NOMO-1 (cell line): ENCODE measurements around the gene GNAL.
A peak's percentile ranks its signal among the peaks of the same experiment; 100 is the strongest.
"Not testable (repeated sequence)": the region's sequence is repeated elsewhere in the genome, so short reads cannot be mapped to it uniquely, and the experiment has no call there.

ENCODE experiments used
- DNase-seq, 2 experiments: peaks; one replicate each; lab custom pipeline; 2025; ENCODE audit not compliant: unreplicated experiment in 2 of 2; lab: John Stamatoyannopoulos, UW

Gene GNAL

GRCh38 chr18:11866329-11866728, 177.3 kb downstream of the GNAL start:
- no peak for DNase-seq

GRCh38 chr18:11866764-11867163, 177.7 kb downstream of the GNAL start:
- DNase-seq = no peak

GRCh38 chr18:11868230-11868629, 179.2 kb downstream of the GNAL start:
- DNase-seq = no peak

DNA sequence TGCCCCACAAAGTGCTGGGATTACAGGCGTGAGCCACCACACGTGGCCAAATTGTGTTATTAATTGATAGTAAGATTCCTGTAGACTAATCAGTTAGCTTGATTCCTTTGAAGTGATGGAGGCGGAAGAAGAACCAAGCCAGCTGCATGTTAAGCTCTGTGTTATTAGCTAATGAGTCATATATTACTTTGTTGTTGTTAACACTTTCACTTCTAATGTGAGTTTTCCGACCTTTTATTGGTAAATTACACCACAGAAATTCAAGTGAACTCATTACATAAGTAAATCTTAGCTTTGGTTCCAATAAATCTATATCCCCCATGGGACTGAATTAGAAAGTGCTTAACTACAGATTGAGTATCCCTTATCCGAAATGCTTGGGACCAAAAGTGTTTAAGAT, 182.4 kb downstream of the GNAL start:
- DNase-seq = no peak

DNA sequence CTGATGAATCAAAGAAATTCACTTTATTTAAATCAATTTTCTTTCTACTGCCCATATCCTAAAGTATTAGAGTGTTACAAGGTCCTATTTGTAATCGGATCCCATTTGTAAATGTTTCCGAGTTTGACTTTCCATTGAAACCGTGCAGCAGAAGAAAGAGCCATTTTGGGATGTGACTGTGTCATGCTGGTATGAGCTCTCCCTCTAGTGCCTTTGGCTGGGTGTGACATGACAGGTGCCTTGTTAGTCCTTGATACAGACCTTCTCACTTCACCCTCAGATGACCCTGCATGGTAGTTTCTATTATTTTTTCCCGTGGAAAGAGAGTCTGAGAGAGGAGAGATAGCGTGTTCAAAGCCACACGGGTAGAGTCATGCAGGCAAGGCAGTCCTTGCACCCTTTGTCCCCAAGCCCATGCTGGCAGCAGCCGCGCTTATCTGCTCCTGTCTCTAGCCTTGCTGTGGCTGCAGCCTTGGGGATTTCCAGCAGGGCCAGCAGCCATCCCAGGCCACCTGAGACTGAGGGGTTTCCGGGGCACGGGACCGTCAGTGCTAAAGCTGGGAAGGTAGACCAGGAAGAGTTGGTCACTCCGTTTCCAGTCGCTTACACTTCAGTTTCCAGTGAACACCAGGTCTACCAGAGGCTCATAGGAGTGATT, 183.5 kb downstream of the GNAL start:
- DNase-seq = peak; percentile 14 to 18

GRCh38 chr18:11873670-11874340, 184.7 kb downstream of the GNAL start:
- DNase-seq = no peak

DNA sequence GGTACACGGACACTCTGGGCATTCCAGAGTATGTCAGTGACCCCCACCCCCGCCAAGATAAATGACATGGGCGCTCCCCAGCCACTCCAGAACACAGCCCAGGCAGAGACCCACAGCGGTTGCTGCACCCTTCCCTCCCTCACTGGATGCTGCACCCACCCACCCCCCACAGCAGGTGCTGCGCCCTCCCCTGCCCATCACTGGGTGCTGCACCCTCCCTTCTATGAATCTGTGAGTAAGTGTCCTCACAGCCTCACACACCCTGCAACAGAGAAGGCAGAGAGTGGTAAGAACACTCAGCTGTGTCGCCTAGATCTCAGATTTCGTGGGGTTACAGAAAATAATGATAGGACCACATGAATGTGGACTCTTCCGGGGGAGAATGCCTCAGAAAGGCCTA, 185.6 kb downstream of the GNAL start:
- DNase-seq = no peak

GRCh38 chr18:11877497-11878135, 188.6 kb downstream of the GNAL start:
- DNase-seq = no peak

- DNase-seq = no peak
These were observed 191.7 kb downstream of the GNAL start for GRCh38 chr18:11880586-11881304.

DNA sequence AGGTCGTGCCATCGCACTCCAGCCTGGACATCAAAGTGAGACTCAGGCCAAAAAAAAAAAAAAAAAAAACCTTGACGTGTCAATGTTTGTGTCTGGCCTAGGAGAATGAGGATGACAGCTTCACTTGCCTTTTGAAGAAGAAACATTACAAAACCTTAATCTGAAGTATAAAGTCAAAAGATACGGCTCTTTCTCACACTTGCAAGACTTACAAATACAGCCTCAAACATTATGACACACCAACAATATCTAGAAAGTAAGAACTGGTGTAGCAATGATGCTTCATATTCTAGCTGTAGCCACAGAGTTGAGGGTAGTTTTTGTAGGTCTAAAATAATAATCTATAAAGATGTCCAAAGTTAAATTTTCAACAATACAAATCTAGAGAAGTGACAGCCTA, 193.6 kb downstream of the GNAL start:
- peak in 1 of 2 experiments; percentile 24 for DNase-seq

- peak; percentile 77 to 97 for DNase-seq
These were observed 194.1 kb downstream of the GNAL start for GRCh38 chr18:11883153-11883552.

DNA sequence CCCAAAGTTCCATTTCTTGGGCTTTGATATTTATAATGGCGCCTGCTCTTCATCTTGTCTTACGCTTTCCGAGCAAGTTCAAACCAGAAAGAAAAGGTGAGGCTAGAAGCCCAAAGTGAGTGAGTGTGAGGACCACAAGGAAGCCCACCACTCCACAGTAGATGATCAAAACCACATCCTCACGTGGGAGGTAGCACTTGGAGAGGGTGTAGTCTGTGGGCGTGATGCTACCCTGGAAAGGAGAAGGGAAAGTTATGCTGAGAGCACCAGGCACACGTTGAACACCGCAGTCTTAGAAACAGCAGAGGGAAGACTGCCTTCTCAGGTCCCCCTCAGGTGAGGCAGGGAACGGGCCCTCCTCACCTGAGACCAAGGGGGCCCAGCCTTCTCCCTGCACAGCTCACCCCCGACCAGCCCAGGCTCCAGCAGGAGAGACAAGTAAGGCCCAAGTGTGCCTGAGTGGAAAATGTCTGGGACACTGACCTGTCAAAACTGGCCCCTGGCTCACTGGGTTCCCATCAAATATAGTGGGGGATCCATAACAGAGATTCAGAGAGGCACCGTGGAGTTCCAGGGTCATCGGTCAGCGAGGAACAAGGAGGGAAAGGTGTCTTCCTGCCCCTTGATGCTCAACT, 195.4 kb downstream of the GNAL start:
- peak in 1 of 2 experiments; percentile 11 for DNase-seq

GRCh38 chr18:11885278-11885947, 196.3 kb downstream of the GNAL start:
- DNase-seq = peak; percentile 82 to 90

- DNase-seq = no peak
These were observed 197.6 kb downstream of the GNAL start for GRCh38 chr18:11886577-11887110.

DNA sequence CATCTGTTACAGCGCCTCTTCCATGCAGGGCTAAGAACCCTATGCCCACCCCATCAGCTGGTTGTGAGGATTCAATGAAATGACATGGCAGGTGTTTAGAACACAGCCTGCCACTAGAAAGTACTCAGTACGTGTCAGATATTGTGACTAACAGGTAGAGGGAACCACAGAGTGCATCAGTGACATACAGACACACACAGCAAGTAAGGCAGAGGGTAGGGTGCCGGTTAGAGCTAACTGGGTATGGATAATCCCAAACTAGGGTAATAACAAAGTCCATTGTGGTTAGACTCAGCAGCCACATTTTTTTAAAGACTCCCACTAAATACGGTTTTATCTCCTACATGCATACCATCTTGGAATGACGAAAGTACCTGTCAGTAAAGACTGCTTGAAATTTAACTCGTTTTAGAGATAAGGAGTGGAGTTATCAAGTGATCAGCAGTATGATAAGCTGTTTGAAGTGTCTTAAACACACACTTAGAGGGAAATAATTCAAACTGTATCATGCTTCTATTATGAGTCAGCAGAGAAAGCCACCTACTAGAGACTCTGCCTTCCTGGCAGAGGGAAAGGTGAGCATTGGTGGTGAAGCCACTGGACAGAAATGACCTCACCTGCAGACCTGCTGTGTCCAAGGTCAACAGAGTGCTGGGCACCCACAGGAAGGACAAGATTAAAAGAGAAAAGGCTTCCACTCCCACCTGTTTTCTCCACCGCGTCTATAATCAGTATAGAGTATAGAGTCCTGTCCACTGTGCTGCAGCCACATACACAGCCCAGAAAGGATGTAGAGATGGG, 198.5 kb downstream of the GNAL start:
- no peak for DNase-seq

DNA sequence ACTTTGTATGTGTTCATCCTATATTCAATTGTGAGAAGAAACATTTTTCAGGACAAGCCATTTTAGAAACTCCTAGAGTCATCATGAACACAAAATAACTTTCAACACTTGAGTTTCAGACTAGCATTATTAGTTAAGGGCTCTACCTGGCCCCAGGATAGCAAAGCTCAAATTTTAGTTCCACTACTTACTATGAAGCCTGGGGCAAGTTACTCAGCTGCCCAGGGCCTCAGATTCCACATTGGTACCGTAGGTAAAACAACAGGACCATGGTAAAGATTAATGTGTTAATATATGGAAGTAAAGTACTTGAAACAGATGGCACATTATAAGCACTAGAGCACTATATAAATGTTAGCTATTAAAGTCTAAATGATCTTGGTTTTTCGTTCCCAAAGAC, 199.7 kb downstream of the GNAL start:
- DNase-seq = no peak

GRCh38 chr18:11889284-11889683, 200.2 kb downstream of the GNAL start:
- DNase-seq = no peak

DNA sequence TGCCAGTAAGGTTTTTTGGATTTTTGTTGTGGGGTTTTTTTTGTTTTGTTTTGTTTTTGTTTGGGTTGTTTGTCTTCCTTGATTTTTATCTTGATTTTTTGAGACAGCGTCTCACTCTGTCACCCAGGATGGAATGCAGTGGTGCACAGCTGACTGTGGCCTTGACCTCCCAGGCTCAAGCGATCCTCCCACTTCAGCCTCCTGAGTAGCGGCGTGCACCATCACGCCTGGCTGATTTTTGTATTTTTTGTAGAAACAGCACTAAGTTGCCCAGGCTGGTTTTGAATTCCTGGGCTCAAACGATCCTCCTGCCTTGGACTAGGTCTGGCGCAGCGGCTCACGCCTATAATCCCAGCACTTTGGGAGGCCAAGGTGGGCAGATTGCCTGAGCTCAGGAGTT, 202.7 kb downstream of the GNAL start:
- DNase-seq = no peak

DNA sequence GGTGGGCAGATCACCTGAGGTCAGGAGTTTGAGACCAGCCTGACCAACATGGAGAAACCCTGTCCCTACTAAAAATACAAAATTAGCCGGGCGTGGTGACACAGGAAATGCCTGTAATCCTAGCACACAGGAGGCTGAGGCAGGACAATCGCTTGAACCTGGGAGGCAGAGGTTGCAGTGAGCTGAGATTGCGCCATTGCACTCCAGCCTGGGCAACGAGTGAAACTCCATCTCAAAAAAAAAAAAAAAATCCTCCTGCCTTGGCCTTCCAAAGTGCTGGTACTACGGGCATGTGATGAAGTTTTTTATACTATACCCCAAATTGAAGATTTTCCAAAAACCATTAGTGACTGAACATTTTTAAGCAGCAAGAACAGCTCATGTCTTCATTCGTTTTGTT, 203.4 kb downstream of the GNAL start:
- not testable (repeated sequence) for DNase-seq
